Effector memory CD4-positive, alpha-beta T cell (primary cell): ENCODE data around the gene FAM83G.

Source experiments
- DNase-seq, 3 donors: peaks; one replicate each; pipeline ENCODE4 v3.0.0-alpha.2; 2020
- H3K27ac ChIP-seq: 2 replicates; pipeline ENCODE4 v1.7.0; 2013; ENCODE audit warnings: mild to moderate bottlenecking, low read length, moderate library complexity; ENCODE audit not compliant: insufficient read depth, poor library complexity, severe bottlenecking
- H3K27me3 ChIP-seq: replicated peaks from 2 replicates; pipeline ENCODE4 v1.7.0; 2013; ENCODE audit warnings: mild to moderate bottlenecking, low read length; ENCODE audit not compliant: insufficient read depth, control insufficient read depth, poor library complexity, severe bottlenecking
- H3K36me3 ChIP-seq: 2 replicates; pipeline ENCODE4 v1.7.0; 2013; ENCODE audit warnings: mild to moderate bottlenecking, low read length, moderate library complexity; ENCODE audit not compliant: control insufficient read depth, insufficient read depth
- H3K4me1 ChIP-seq: 2 replicates; pipeline ENCODE4 v1.7.0; 2013; ENCODE audit warnings: low read length, mild to moderate bottlenecking; ENCODE audit not compliant: control insufficient read depth, insufficient read depth, poor library complexity, severe bottlenecking
- H3K4me3 ChIP-seq: 2 replicates; pipeline ENCODE4 v1.7.0; 2013; ENCODE audit warnings: low read length, low read depth, mild to moderate bottlenecking; ENCODE audit not compliant: insufficient read depth, poor library complexity, severe bottlenecking
- H3K9me3 ChIP-seq: 2 replicates; pipeline ENCODE4 v1.7.0; 2013; ENCODE audit warnings: mild to moderate bottlenecking, low read length, moderate library complexity; ENCODE audit not compliant: control insufficient read depth

FAM83G gene

GRCh38 chr17:19017401-19017800 lies 12.8 kb upstream of the FAM83G start:
- no peaks in the 10 kb centered on the region for H3K9me3 ChIP-seq
- H3K27ac ChIP-seq = no peak overlapping the region
- peaks cover 19% of the 10 kb centered on the region for H3K36me3 ChIP-seq
- peaks cover 3% of the 10 kb centered on the region for H3K4me1 ChIP-seq
- DNase-seq = no peak
- H3K4me3 ChIP-seq = no peak overlapping the region
- H3K27me3 ChIP-seq = no peaks in the 10 kb centered on the region

- H3K27me3 ChIP-seq = no peaks in the 10 kb centered on the region
- peaks cover 3% of the 10 kb centered on the region for H3K4me1 ChIP-seq
- no peak overlapping the region for H3K27ac ChIP-seq
- no peaks in the 10 kb centered on the region for H3K9me3 ChIP-seq
- H3K4me3 ChIP-seq = no peak overlapping the region
- DNase-seq = no peak
- H3K36me3 ChIP-seq = peaks cover 13% of the 10 kb centered on the region
Observed at GRCh38 chr17:19016881-19017280, 12.3 kb upstream of the FAM83G start.

DNA sequence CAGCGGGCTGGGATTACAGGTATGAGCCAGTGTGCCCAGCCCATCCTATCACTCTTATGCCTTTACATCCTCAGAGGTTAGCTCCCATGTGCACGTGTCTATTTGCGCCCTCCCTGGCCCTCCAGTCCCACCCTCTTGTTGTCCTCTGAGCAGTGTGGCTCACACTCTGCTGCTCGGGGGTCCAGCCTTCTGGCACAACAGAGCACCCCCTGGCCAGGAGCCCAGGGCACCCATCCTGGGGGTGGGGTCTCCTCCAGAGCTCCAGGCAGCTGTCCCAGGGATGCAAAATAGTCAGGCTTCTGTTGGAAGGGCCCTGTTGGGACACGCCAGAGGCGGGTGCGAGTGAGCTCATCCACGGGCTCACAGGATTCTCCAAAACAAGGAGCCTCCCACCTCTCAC lies 11.7 kb upstream of the FAM83G start:
- DNase-seq = no peak
- Histone ChIP-seq H3K27me3 (no peaks in the 10 kb centered on the region), H3K9me3 (no peaks in the 10 kb centered on the region), H3K27ac (no peak overlapping the region), H3K4me3 (no peak overlapping the region), H3K36me3 (peaks cover 8% of the 10 kb centered on the region), H3K4me1 (peaks cover 3% of the 10 kb centered on the region)

DNA sequence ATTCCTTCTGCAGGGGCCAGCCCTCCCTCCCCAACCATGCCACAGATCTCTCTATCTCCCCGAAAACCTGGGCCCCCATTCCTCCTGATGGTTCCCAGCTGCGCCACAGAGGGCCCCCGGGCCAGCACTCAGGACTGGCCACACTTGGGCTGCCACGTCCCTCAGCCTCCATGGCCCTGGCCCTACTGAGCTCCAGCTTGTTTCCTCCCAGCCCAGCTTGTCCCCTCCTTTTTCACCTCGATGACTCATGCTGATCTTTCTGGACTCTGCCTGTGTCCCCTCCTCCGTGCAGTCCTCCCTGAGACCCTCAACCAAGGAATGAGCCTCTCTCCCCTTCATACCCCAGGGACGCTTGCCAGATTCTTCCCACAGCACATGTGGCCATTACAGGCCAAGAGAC lies 10.9 kb upstream of the FAM83G start:
- peaks cover 3% of the 10 kb centered on the region for H3K4me1 ChIP-seq
- H3K4me3 ChIP-seq = no peak overlapping the region
- H3K27ac ChIP-seq = no peak overlapping the region
- H3K27me3 ChIP-seq = no peaks in the 10 kb centered on the region
- H3K36me3 ChIP-seq = no peaks in the 10 kb centered on the region
- DNase-seq = no peak
- H3K9me3 ChIP-seq = no peaks in the 10 kb centered on the region

- DNase-seq = no peak
- H3K9me3 ChIP-seq = no peaks in the 10 kb centered on the region
- no peaks in the 10 kb centered on the region for H3K27me3 ChIP-seq
- H3K4me3 ChIP-seq = no peak overlapping the region
- peaks cover 3% of the 10 kb centered on the region for H3K4me1 ChIP-seq
- H3K36me3 ChIP-seq = no peaks in the 10 kb centered on the region
- H3K27ac ChIP-seq = no peak overlapping the region
Observed at GRCh38 chr17:19014628-19015215, 10.2 kb upstream of the FAM83G start.

GRCh38 chr17:19013806-19014627 lies 9.5 kb upstream of the FAM83G start:
- Histone ChIP-seq H3K36me3 (no peaks in the 10 kb centered on the region), H3K4me3 (no peak overlapping the region), H3K4me1 (peaks cover 3% of the 10 kb centered on the region), H3K27me3 (no peaks in the 10 kb centered on the region), H3K9me3 (no peaks in the 10 kb centered on the region), H3K27ac (no peak overlapping the region)
- no peak for DNase-seq

GRCh38 chr17:19013226-19013625 lies 8.7 kb upstream of the FAM83G start:
- Histone ChIP-seq H3K27ac (no peak overlapping the region), H3K9me3 (no peaks in the 10 kb centered on the region), H3K4me1 (peaks cover 3% of the 10 kb centered on the region), H3K4me3 (no peak overlapping the region), H3K27me3 (no peaks in the 10 kb centered on the region), H3K36me3 (no peaks in the 10 kb centered on the region)
- DNase-seq = no peak

- Histone ChIP-seq H3K36me3 (no peaks in the 10 kb centered on the region), H3K4me1 (peaks cover 3% of the 10 kb centered on the region), H3K27me3 (no peaks in the 10 kb centered on the region), H3K27ac (no peak overlapping the region), H3K4me3 (no peak overlapping the region), H3K9me3 (no peaks in the 10 kb centered on the region)
- DNase-seq = no peak
Observed at GRCh38 chr17:19012171-19013080, 7.9 kb upstream of the FAM83G start.

- Histone ChIP-seq H3K4me1 (no peaks in the 10 kb centered on the region), H3K27me3 (no peaks in the 10 kb centered on the region), H3K36me3 (no peaks in the 10 kb centered on the region), H3K27ac (no peak overlapping the region), H3K9me3 (no peaks in the 10 kb centered on the region), H3K4me3 (no peak overlapping the region)
- DNase-seq = no peak
Observed at GRCh38 chr17:19011581-19011980, 7.0 kb upstream of the FAM83G start.
